Astrocyte (in vitro differentiated cells and primary cell): ENCODE results near the gene PTPRD. TPM values are rescaled to one million over a fixed set of nuclear protein-coding genes. Genes with fewer than 3 reads are reported as not detected.

Experiments
- DNase-seq: peaks from one replicate; pipeline ENCODE4 v3.0.0-alpha.2; 2010; ENCODE audit warnings: low read depth
- FAIRE-seq: peaks from 2 replicates; lab custom pipeline; 2011; peaks lifted over from hg19 to GRCh38; lab: Jason Lieb, UNC
- H2AFZ ChIP-seq: 2 replicates; pipeline ENCODE4 v1.6.0; 2012; ENCODE audit warnings: low read depth, low read length, inconsistent platforms
- H3K27ac ChIP-seq: 2 replicates; pipeline ENCODE4 v1.5.1; 2011; ENCODE audit warnings: low read depth, low read length, inconsistent platforms
- H3K27me3 ChIP-seq: 2 replicates; pipeline ENCODE4 v1.6.0; 2011; ENCODE audit warnings: low read length, inconsistent platforms; ENCODE audit not compliant: insufficient read depth
- H3K36me3 ChIP-seq: 2 replicates; pipeline ENCODE4 v1.5.1; 2011; ENCODE audit warnings: low read length, inconsistent platforms; ENCODE audit not compliant: insufficient read depth
- H3K4me1 ChIP-seq: 2 replicates; pipeline ENCODE4 v1.5.1; 2011; ENCODE audit warnings: low read length, inconsistent platforms; ENCODE audit not compliant: insufficient read depth
- H3K4me2 ChIP-seq: 2 replicates; pipeline ENCODE4 v1.6.0; 2012; ENCODE audit warnings: low read length, inconsistent platforms
- H3K4me3 ChIP-seq: 2 replicates; pipeline ENCODE4 v1.5.1; 2011; ENCODE audit warnings: low read depth, mild to moderate bottlenecking, low read length, inconsistent platforms; ENCODE audit not compliant: insufficient read depth
- H3K79me2 ChIP-seq: 2 replicates; pipeline ENCODE4 v1.6.0; 2012; ENCODE audit warnings: mild to moderate bottlenecking, low read length, inconsistent platforms; ENCODE audit not compliant: insufficient read depth
- H3K9ac ChIP-seq: 2 replicates; pipeline ENCODE4 v1.6.0; 2012; ENCODE audit warnings: mild to moderate bottlenecking, low read length, inconsistent platforms
- H3K9me3 ChIP-seq: 2 replicates; pipeline ENCODE4 v1.5.1; 2012; ENCODE audit warnings: low read depth, mild to moderate bottlenecking, low read length, inconsistent platforms; ENCODE audit not compliant: insufficient read depth
- H4K20me1 ChIP-seq: 2 replicates; pipeline ENCODE4 v1.6.0; 2012; ENCODE audit warnings: low read length, inconsistent platforms; ENCODE audit not compliant: insufficient read depth
- H3K27ac Mint-ChIP-seq: one replicate; pipeline ENCODE4 v1.8.0; 2021; ENCODE audit warnings: mild to moderate bottlenecking, mixed read lengths; ENCODE audit not compliant: unreplicated experiment
- H3K27me3 Mint-ChIP-seq: one replicate; pipeline ENCODE4 v1.8.0; 2021; ENCODE audit warnings: low read depth, mixed read lengths; ENCODE audit not compliant: unreplicated experiment
- H3K36me3 Mint-ChIP-seq: one replicate; pipeline ENCODE4 v1.8.0; 2021; ENCODE audit warnings: low read depth, mixed read lengths; ENCODE audit not compliant: unreplicated experiment
- H3K4me1 Mint-ChIP-seq: one replicate; pipeline ENCODE4 v1.8.0; 2021; ENCODE audit warnings: low read depth, mixed read lengths; ENCODE audit not compliant: unreplicated experiment
- H3K4me3 Mint-ChIP-seq: one replicate; pipeline ENCODE4 v1.8.0; 2021; ENCODE audit warnings: mild to moderate bottlenecking, moderate library complexity, mixed read lengths; ENCODE audit not compliant: unreplicated experiment
- H3K9me3 Mint-ChIP-seq: one replicate; pipeline ENCODE4 v1.8.0; 2021; ENCODE audit warnings: mild to moderate bottlenecking, mixed read lengths; ENCODE audit not compliant: unreplicated experiment
- EZH2 ChIP-seq: IDR thresholded peaks from 2 replicates; pipeline ENCODE4 v1.6.1; 2012; ENCODE audit warnings: mild to moderate bottlenecking, low read length, inconsistent platforms; ENCODE audit not compliant: insufficient read depth
- total RNA-seq: library from RNA; stranded (reverse); gene quantifications from 2 replicates; pipeline ENCODE4 v1.2.1, GENCODE V29; 2021
- TF ChIP-seq, protein P1 (sequence below): IDR thresholded peaks from 2 replicates; pipeline ENCODE4 v1.5.1; 2011; ENCODE audit warnings: low read depth, mild to moderate bottlenecking, inconsistent platforms, low read length, moderate library complexity; ENCODE audit not compliant: insufficient read depth

PTPRD gene
- total RNA-seq, 1 donor from 2014 or later, result 88.1 TPM

DNA sequence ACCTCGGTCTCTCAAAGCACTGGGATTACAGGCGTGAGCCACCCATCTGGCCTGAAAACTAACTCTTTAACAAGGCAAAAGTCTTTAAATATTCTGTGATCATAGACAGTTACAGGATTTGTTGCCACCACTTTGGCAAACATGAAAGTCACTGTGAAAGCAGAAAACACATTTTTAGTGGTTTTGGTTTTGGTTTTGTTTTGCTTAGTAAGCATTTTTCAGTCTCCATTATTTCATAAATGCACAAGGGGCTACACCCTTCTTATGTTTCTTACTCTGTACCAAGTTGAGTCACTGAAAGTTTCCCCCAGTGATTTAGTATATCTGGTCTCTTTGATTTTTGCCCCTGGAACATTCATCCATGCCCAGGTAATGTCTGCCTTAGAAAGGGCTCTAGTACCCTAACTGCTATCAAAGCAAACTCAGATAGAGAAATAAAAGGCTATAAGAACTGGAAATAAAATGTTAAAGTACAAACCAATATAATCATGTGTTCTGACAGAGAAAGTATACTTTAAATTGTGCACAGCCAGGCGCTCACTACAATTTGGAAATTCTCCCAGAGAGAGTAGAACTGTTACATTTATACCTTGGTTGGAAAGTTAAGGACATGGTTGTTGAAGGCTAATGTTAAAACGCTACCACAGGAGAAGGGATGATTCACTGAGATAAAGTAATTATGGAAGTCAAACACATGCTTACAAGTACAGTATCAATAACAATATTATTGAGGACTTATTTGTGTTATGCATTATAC lies 1790.7 kb downstream of the PTPRD start:
- Mint-ChIP-seq H3K4me3 (no peak overlapping the region), H3K27ac (peak overlapping the region; percentile 68), H3K36me3 (peaks cover 3% of the 10 kb centered on the region), H3K27me3 (no peaks in the 10 kb centered on the region), H3K4me1 (peaks cover 42% of the 10 kb centered on the region), H3K9me3 (no peaks in the 10 kb centered on the region)
- no peaks in the 10 kb centered on the region for H3K4me1 ChIP-seq
- H3K79me2 ChIP-seq, result no peaks in the 10 kb centered on the region
- no peak for TF ChIP-seq EZH2
- TF ChIP-seq, protein P1, sequence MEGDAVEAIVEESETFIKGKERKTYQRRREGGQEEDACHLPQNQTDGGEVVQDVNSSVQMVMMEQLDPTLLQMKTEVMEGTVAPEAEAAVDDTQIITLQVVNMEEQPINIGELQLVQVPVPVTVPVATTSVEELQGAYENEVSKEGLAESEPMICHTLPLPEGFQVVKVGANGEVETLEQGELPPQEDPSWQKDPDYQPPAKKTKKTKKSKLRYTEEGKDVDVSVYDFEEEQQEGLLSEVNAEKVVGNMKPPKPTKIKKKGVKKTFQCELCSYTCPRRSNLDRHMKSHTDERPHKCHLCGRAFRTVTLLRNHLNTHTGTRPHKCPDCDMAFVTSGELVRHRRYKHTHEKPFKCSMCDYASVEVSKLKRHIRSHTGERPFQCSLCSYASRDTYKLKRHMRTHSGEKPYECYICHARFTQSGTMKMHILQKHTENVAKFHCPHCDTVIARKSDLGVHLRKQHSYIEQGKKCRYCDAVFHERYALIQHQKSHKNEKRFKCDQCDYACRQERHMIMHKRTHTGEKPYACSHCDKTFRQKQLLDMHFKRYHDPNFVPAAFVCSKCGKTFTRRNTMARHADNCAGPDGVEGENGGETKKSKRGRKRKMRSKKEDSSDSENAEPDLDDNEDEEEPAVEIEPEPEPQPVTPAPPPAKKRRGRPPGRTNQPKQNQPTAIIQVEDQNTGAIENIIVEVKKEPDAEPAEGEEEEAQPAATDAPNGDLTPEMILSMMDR, result no peak
- FAIRE-seq, result no peak
- no peak overlapping the region for H3K9ac ChIP-seq
- no peaks in the 10 kb centered on the region for H4K20me1 ChIP-seq
- peak; percentile 3 for DNase-seq
- no peak overlapping the region for H3K4me2 ChIP-seq
- no peaks in the 10 kb centered on the region for H3K27me3 ChIP-seq
- no peak overlapping the region for H3K4me3 ChIP-seq
- no peaks in the 10 kb centered on the region for H3K9me3 ChIP-seq
- H3K36me3 ChIP-seq, result no peaks in the 10 kb centered on the region
- H3K27ac ChIP-seq, result no peak overlapping the region
- H2AFZ ChIP-seq, result no peak overlapping the region

DNA sequence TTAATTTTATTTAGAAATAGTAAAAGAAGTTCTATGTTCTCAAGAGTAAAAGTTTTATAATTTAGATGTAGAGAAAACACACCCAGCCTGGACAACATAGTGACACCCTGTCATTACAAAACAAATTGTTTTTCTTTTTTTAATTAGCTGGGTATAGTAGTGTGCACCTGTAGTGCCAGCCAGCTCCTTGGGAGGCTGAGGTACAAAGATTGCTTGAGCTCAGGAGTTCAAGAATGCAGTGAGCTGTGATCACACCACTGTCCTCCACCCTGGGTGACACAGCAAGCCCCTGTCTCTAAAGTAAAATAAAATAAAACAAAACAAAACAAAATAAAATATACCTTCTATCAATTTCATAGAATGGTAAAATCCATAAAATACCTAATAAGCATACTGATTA lies 1795.5 kb downstream of the PTPRD start:
- Histone ChIP-seq H3K9ac (no peak overlapping the region), H3K9me3 (no peaks in the 10 kb centered on the region), H3K4me3 (no peak overlapping the region), H2AFZ (no peak overlapping the region), H3K36me3 (no peaks in the 10 kb centered on the region), H3K79me2 (no peaks in the 10 kb centered on the region), H4K20me1 (no peaks in the 10 kb centered on the region), H3K27me3 (no peaks in the 10 kb centered on the region), H3K4me1 (no peaks in the 10 kb centered on the region), H3K4me2 (no peak overlapping the region), H3K27ac (no peak overlapping the region)
- FAIRE-seq, result no peak
- no peaks in the 10 kb centered on the region for H3K9me3 Mint-ChIP-seq
- H3K4me1 Mint-ChIP-seq, result peaks cover 24% of the 10 kb centered on the region
- no peak overlapping the region for H3K27ac Mint-ChIP-seq
- peaks cover 2% of the 10 kb centered on the region for H3K36me3 Mint-ChIP-seq
- H3K27me3 Mint-ChIP-seq, result no peaks in the 10 kb centered on the region
- no peak overlapping the region for H3K4me3 Mint-ChIP-seq
- TF ChIP-seq, protein P1, result no peak
- DNase-seq, result no peak

DNA sequence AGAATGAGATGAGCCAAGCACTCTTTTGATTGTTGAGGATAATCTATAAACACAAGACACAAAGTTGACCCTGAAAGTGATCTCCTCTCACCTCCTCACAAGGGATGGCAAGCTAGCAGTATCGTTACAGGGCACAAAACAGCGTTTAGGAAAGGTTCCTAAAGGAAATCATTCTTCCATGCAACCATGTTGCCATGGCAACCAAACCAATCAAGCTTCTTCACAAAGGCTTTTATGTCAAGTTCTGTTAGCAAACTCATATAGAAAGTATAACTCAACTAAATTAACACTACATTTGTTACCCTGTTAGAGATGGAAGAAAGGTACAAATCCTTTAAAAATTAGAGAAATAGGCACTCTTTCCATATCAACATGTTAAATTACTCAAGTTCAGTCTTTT lies 1796.4 kb downstream of the PTPRD start:
- H3K9me3 Mint-ChIP-seq, result no peaks in the 10 kb centered on the region
- Histone ChIP-seq H2AFZ (no peak overlapping the region), H3K9ac (no peak overlapping the region), H3K79me2 (no peaks in the 10 kb centered on the region), H3K36me3 (no peaks in the 10 kb centered on the region), H3K27me3 (no peaks in the 10 kb centered on the region), H3K4me2 (no peak overlapping the region), H3K9me3 (no peaks in the 10 kb centered on the region), H3K27ac (no peak overlapping the region), H3K4me3 (no peak overlapping the region), H4K20me1 (no peaks in the 10 kb centered on the region), H3K4me1 (no peaks in the 10 kb centered on the region)
- DNase-seq, result no peak
- no peak overlapping the region for H3K4me3 Mint-ChIP-seq
- FAIRE-seq, result no peak
- H3K27me3 Mint-ChIP-seq, result no peaks in the 10 kb centered on the region
- no peak overlapping the region for H3K27ac Mint-ChIP-seq
- H3K4me1 Mint-ChIP-seq, result peaks cover 15% of the 10 kb centered on the region
- TF ChIP-seq EZH2, result no peak
- TF ChIP-seq, protein P1, result no peak
- H3K36me3 Mint-ChIP-seq, result peaks cover 2% of the 10 kb centered on the region
